NB4 (cell line): ENCODE data around the gene GLS.

ENCODE experiments used
- TF ChIP-seq, protein P1 (sequence below): IDR thresholded peaks from 2 replicates; pipeline ENCODE4 v1.6.1; 2011; ENCODE audit warnings: low read depth, low read length
- TF ChIP-seq, protein P2 (sequence below): IDR thresholded peaks from one replicate; pipeline ENCODE4 v1.5.1; 2012; ENCODE audit warnings: low read depth, low read length

DNA sequence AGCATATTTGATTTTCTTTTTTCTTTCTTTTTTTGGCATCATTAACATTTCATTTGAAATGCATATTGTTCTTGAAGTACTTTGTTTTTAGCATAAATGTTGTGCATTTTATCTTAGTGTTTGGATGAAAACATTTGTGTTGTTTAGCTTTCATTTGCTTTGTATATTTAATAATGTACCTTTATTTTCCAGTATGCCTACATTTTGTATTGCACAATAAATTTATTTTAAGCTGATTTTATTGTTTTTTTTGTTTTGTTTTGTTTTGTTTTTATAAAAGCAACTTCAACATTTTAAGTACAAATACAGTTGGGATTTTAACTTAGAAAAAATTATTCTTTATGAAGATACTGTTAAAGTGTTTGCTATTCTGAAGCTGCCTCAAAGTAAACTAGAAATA lies 54.4 kb downstream of the GLS start:
- TF ChIP-seq, protein P1, sequence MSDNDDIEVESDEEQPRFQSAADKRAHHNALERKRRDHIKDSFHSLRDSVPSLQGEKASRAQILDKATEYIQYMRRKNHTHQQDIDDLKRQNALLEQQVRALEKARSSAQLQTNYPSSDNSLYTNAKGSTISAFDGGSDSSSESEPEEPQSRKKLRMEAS = no peak
- TF ChIP-seq, protein P2, sequence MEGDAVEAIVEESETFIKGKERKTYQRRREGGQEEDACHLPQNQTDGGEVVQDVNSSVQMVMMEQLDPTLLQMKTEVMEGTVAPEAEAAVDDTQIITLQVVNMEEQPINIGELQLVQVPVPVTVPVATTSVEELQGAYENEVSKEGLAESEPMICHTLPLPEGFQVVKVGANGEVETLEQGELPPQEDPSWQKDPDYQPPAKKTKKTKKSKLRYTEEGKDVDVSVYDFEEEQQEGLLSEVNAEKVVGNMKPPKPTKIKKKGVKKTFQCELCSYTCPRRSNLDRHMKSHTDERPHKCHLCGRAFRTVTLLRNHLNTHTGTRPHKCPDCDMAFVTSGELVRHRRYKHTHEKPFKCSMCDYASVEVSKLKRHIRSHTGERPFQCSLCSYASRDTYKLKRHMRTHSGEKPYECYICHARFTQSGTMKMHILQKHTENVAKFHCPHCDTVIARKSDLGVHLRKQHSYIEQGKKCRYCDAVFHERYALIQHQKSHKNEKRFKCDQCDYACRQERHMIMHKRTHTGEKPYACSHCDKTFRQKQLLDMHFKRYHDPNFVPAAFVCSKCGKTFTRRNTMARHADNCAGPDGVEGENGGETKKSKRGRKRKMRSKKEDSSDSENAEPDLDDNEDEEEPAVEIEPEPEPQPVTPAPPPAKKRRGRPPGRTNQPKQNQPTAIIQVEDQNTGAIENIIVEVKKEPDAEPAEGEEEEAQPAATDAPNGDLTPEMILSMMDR = no peak
